A549 (cell line): ENCODE measurements around the gene GOSR2. TPM values are rescaled to one million over a fixed set of nuclear protein-coding genes. Genes with fewer than 3 reads are reported as not detected.
A peak's percentile ranks its signal among the peaks of the same experiment; 100 is the strongest.

Experiments used
- ATAC-seq, 2 experiments: fragments of 200-7000 bp in 1 of 2; fragments of >200 bp in 1 of 2; cut with Nextera tagmentation in 1 of 2; cut with Tn5 transposase in 1 of 2; 3 replicates each; pipeline versions ENCODE4 v1.8.0 to v1.9.1; 2018 to 2020; ENCODE audit warnings: mild to moderate bottlenecking in 1 of 2, moderate library complexity in 1 of 2
- CTCF ChIA-PET: fragments of 300-600 bp; sonication (Branson Sonifier 250); formaldehyde crosslinking; extraction: SDS; loops from one replicate; lab custom pipeline; 2021; ENCODE audit warnings: antibody characterized with exemption, inconsistent platforms; lab: Yijun Ruan, JAX
- POLR2A ChIA-PET: fragments of 350-600 bp; formaldehyde crosslinking; extraction: SDS; loops from one replicate; lab custom pipeline; 2021; ENCODE audit warnings: antibody characterized with exemption, inconsistent platforms; lab: Yijun Ruan, JAX
- DNase-seq, 2 experiments: peaks; one replicate each; pipeline versions ENCODE4 v3.0.0 to v3.0.0-alpha.2; 2011 to 2016; ENCODE audit warnings: low read depth in 1 of 2, low spot score in 1 of 2
- FAIRE-seq: peaks from 2 replicates; lab custom pipeline; 2011; peaks lifted over from hg19 to GRCh38; lab: Jason Lieb, UNC
- H3K27ac ChIP-seq, 2 experiments: fragments of >200 bp; sonication (Bioruptor Twin); formaldehyde crosslinking; 3 replicates each; pipeline ENCODE4 v1.5.1; 2016 to 2017
- H3K4me1 ChIP-seq: fragments of >200 bp; sonication (Bioruptor Twin); formaldehyde crosslinking; 3 replicates; pipeline ENCODE4 v1.6.1; 2016
- H3K4me2 ChIP-seq: fragments of >200 bp; sonication (Bioruptor Twin); formaldehyde crosslinking; 3 replicates; pipeline ENCODE4 v1.6.1; 2016
- H3K4me3 ChIP-seq: fragments of >200 bp; sonication (Bioruptor Twin); formaldehyde crosslinking; 3 replicates; pipeline ENCODE4 v1.5.1; 2016
- H3K9me3 ChIP-seq: fragments of >200 bp; sonication (Bioruptor Twin); formaldehyde crosslinking; 3 replicates; pipeline ENCODE4 v1.6.1; 2016
- CBX8 ChIP-seq: fragments of 200-600 bp; sonication (generic); IDR thresholded peaks from 2 replicates; pipeline ENCODE4 v1.6.1; 2016
- EHF ChIP-seq: fragments of 250-450 bp; sonication (Bioruptor Pico); IDR thresholded peaks from 2 replicates; pipeline ENCODE4 v1.5.0; 2020; ENCODE audit warnings: mild to moderate bottlenecking
- FOSB ChIP-seq: fragments of 250-450 bp; sonication (Bioruptor Pico); IDR thresholded peaks from 2 replicates; pipeline ENCODE4 v1.5.0; 2020; ENCODE audit warnings: mild to moderate bottlenecking, moderate library complexity
- FOSL2 ChIP-seq, 2 experiments: fragments of 450-650 bp in 1 of 2; fragments of >200 bp in 1 of 2; sonication (Bioruptor Twin) in 1 of 2; formaldehyde crosslinking; IDR thresholded peaks; 2 replicates each; pipeline versions ENCODE4 v1.5.0 to v1.6.1; 2016 to 2020; ENCODE audit warnings: mild to moderate bottlenecking in 1 of 2, moderate library complexity in 1 of 2
- HOXB5 ChIP-seq: fragments of 250-450 bp; sonication (Bioruptor Pico); IDR thresholded peaks from 2 replicates; pipeline ENCODE4 v1.5.0; 2020; ENCODE audit warnings: mild to moderate bottlenecking, moderate library complexity
- JUN ChIP-seq, 2 experiments: fragments of >200 bp; sonication (Bioruptor Twin); formaldehyde crosslinking; IDR thresholded peaks; 2 replicates in 1 of 2; 3 replicates in 1 of 2; pipeline ENCODE4 v1.6.1; 2016 to 2017
- MAZ ChIP-seq: fragments of 150-350 bp; IDR thresholded peaks from 2 replicates; pipeline ENCODE4 v1.6.1; 2014; ENCODE audit warnings: antibody characterized with exemption, low read depth, low read length, borderline replicate concordance
- NFE2L2 ChIP-seq: fragments of 150-350 bp; conservative IDR thresholded peaks from 2 replicates; pipeline ENCODE4 v1.6.1; 2014; ENCODE audit warnings: low read length
- RAD21 ChIP-seq, 2 experiments: fragments of >200 bp in 1 of 2; sonication (Bioruptor Twin) in 1 of 2; formaldehyde crosslinking in 1 of 2; IDR thresholded peaks in 1 of 2; conservative IDR thresholded peaks in 1 of 2; 2 replicates in 1 of 2; 3 replicates in 1 of 2; pipeline ENCODE4 v1.6.1; 2012 to 2018; ENCODE audit warnings: inconsistent platforms in 1 of 2
- RCOR1 ChIP-seq: fragments of 150-350 bp; IDR thresholded peaks from 2 replicates; pipeline ENCODE4 v1.6.1; 2014; ENCODE audit warnings: antibody characterized with exemption, low read length, low read depth
- RFX5 ChIP-seq: fragments of 450-650 bp; IDR thresholded peaks from 2 replicates; pipeline ENCODE4 v1.7.1; 2014; ENCODE audit warnings: antibody characterized with exemption, mild to moderate bottlenecking, moderate library complexity
- ZSCAN20 ChIP-seq: fragments of 250-450 bp; sonication (Bioruptor Pico); IDR thresholded peaks from 2 replicates; pipeline ENCODE4 v1.8.0; 2022; ENCODE audit warnings: mild to moderate bottlenecking, moderate library complexity
- WGBS: methylation state at CpG from one replicate; pipeline ENCODE4 v1.1.6; 2017; ENCODE audit errors: missing lambda C conversion rate; 5-methylcytosine and 5-hydroxymethylcytosine counted together
- polyA plus RNA-seq, 4 experiments: library from polyadenylated mRNA; depleted of rRNA in 3 of 4; stranded (reverse); fragments of >200 nt; fragmentation: RNase III in 1 of 4; extraction: RNeasy Plus Mini Kit Qiagen cat#74134 plus additional on column Dnase treatment in 1 of 4; gene quantifications; 2 replicates in 3 of 4; 3 replicates in 1 of 4; pipeline ENCODE4 v1.2.3, GENCODE V29; 2011 to 2017
- TF ChIP-seq, protein P1 (sequence below): fragments of >200 bp; sonication (Bioruptor Twin); formaldehyde crosslinking; IDR thresholded peaks from 3 replicates; pipeline ENCODE4 v1.6.1; 2016
- TF ChIP-seq, protein P2 (sequence below): IDR thresholded peaks from 2 replicates; pipeline ENCODE4 v1.6.1; 2012
- TF ChIP-seq, protein P3 (sequence below): fragments of 200-600 bp; sonication (generic); IDR thresholded peaks from 2 replicates; pipeline ENCODE4 v1.6.1; 2016; ENCODE audit warnings: antibody characterized with exemption, mild to moderate bottlenecking, moderate library complexity
- TF ChIP-seq, protein P4 (sequence below): fragments of 250-450 bp; sonication (Bioruptor Pico); IDR thresholded peaks from 2 replicates; pipeline ENCODE4 v1.5.0; 2020; ENCODE audit warnings: low read depth, mild to moderate bottlenecking, moderate library complexity
- TF ChIP-seq, protein P5 (sequence below): fragments of 150-350 bp; IDR thresholded peaks from 2 replicates; pipeline ENCODE4 v1.6.1; 2014; ENCODE audit warnings: low read depth, mild to moderate bottlenecking, low read length
- TF ChIP-seq, protein P6 (sequence below): IDR thresholded peaks from 2 replicates; pipeline ENCODE4 v1.6.1; 2012; ENCODE audit warnings: low read depth, borderline replicate concordance

The GOSR2 gene
- polyA plus RNA-seq, 2 of the 4 experiments (the other 2 are of a cell fraction) = 36.9 to 68.3 TPM

DNA sequence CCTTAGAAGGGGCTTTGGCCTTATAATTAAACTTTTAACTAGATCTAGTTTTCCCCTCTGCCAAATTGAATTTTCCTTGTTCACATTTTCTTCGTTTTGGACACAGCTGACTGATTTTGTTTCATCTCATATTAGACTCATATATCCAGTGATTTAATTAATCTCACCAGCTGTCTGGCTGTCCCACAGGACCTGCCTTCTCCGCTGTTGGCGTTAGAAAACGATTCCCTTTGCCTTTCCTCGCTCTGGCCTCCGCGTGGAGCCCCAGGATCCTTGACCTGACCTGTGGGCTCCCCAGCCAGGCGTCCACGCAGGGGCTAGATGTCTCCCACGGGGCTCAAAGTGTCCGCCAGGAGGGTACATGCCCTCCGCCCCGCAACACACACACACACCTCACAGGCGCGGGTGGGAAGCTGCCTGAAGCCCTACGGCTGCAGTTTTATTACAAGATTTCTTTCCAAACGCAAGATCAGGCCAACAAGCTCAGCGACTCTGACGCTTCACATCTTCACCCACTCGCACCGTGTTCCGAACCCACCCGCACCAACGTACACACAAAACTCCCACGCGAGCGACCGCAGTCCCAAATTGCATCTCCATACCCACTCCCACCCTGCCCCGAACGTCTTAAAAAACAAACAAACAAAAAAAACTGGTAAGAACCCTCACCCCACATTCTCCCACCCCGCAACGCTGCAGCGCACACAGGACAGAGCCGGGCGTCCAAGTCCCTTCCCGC is 55.0 kb downstream of the GOSR2 start:
- H3K4me1 ChIP-seq = 0 out of 3 replicates have a peak, but pooled peaks cover 2% of the 10 kb centered on the region
- TF ChIP-seq, protein P1, sequence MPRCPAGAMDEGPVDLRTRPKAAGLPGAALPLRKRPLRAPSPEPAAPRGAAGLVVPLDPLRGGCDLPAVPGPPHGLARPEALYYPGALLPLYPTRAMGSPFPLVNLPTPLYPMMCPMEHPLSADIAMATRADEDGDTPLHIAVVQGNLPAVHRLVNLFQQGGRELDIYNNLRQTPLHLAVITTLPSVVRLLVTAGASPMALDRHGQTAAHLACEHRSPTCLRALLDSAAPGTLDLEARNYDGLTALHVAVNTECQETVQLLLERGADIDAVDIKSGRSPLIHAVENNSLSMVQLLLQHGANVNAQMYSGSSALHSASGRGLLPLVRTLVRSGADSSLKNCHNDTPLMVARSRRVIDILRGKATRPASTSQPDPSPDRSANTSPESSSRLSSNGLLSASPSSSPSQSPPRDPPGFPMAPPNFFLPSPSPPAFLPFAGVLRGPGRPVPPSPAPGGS = no peak
- TF ChIP-seq JUN (IDR thresholded peaks at IDR 0.05) = no peak
- FAIRE-seq (no peak), DNase-seq (no peak), ATAC-seq (no peak)
- no peak overlapping the region; a peak in 1 of 6 replicates for H3K27ac ChIP-seq
- H3K4me2 ChIP-seq = peak overlapping the region; percentile 98
- ChIA-PET CTCF (interaction anchor here (0.6 to 32.4 kb wide), 5 partner anchors 11 to 28 kb away, joined by 3 to 460 read pairs (median 5); no protein-coding TSS in a partner anchor), POLR2A (no interaction called here)
- 72% methylated on average over 36 of the region's 36 CpGs for WGBS
- H3K9me3 ChIP-seq = no peaks in the 10 kb centered on the region
- H3K4me3 ChIP-seq = peak overlapping the region; percentile 60

DNA sequence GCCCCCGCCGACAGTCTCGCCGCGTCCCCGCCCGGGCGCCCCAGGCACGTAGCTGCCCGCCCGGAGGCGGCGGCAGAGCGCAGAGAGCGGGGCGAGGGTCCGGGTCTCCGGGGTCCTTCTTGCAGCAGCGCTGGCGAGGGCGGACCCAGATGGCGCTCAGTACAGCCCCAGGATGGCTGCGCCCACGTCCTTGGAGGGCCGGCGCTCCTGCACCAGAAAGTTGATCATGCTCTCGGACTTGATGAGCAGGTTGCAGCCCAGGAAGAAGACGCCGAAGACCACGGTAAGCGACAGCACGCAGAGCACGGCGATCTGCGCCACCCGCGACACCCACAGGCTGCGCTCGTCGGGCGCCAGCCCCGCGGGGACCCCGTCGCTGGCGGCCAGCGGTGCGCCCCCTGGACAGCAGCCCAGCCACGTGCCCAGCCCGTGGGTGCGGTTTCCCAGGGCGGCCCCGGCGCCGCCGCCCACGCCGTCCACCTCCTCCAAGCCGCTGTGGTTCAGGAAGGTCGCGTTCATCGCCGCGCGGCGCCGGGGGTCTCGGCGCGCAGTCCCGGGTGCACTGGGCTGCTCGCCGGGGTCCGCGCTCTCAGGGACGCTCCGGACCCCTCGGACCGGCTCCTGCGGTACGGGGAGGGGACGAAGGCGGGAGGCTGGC is 55.7 kb downstream of the GOSR2 start:
- DNase-seq = peak in 1 of 2 experiments; percentile 36
- 11% methylated on average over 41 of the region's 83 CpGs for WGBS
- H3K4me2 ChIP-seq = peak overlapping the region; percentile 98
- ChIA-PET CTCF (interaction anchor here (1.0 to 32.4 kb wide), 3 partner anchors 10 to 27 kb away, joined by 5 to 460 read pairs (median 5); no protein-coding TSS in a partner anchor), POLR2A (no interaction called here)
- 0 out of 3 replicates have a peak, but pooled peaks cover 2% of the 10 kb centered on the region for H3K4me1 ChIP-seq
- peak; percentile 36 to 42 for ATAC-seq
- no peak for TF ChIP-seq MAZ
- TF ChIP-seq, protein P2, sequence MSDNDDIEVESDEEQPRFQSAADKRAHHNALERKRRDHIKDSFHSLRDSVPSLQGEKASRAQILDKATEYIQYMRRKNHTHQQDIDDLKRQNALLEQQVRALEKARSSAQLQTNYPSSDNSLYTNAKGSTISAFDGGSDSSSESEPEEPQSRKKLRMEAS = peak; percentile 89
- FAIRE-seq = no peak
- H3K4me3 ChIP-seq = peak overlapping the region; percentile 60
- H3K9me3 ChIP-seq = no peaks in the 10 kb centered on the region
- peak overlapping the region; percentile 48 to 80; a peak in 5 of 6 replicates for H3K27ac ChIP-seq

DNA sequence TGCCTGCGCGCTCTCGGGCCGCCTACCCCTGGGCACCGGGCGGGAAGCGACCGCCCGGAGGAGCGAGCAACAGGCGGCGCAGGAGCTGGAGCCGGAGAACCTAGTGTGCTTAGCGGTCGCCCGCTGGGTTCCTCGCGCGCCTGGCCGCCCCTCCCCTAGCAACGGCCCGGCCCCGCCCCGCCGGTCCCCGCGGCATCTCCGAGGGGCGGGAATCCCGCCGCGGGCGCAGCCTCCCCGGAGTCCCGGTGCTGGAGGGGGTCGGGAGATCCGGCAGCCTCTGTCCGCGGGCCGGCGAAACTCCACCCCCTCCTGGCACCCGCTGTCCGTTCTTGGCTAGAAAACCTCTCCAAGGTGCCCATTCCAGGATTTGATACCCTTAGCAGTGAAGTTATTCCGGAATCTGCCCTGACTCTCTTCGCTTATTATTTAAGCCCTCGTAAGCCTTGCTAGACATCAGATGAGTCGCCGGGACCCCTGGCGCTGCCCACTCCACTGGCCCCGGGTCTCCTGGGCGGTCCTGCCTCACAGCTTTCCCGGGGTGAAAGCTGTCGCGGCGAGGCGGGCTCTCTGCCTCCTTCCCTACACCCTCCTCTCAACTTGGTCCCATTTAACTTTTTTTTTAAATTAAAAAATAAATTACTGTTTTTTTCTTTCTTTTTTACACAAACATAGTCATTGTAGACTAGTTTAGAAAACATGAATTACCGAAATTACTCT is 56.3 kb downstream of the GOSR2 start, which contains the start of gene RPRML:
Gene RPRML, minus strand, starts transcription at position 107 of the 717 bp plus-strand sequence. CDS start 246 bp downstream, outside the sequence.
- no peak for FAIRE-seq
- H3K9me3 ChIP-seq = no peaks in the 10 kb centered on the region
- ChIA-PET CTCF (interaction anchor here (1.4 to 32.4 kb wide), 3 partner anchors 10 to 28 kb away, joined by 3 to 460 read pairs (median 5); no protein-coding TSS in a partner anchor), POLR2A (no interaction called here)
- H3K27ac ChIP-seq = peak within 1 kb of the TSS; percentile 48 to 80; a peak in 5 of 6 replicates
- 0 out of 3 replicates have a peak, but pooled peaks cover 2% of the 10 kb centered on the region for H3K4me1 ChIP-seq
- no peak for TF ChIP-seq ZSCAN20 (CRISPR knock-in tag)
- TF ChIP-seq FOSL2 (IDR thresholded peaks at IDR 0.05) = no peak
- TF ChIP-seq FOSL2 (CRISPR knock-in tag; IDR thresholded peaks at IDR 0.05) = no peak
- no peak for TF ChIP-seq CBX8
- TF ChIP-seq RCOR1 = no peak
- TF ChIP-seq NFE2L2 = no peak
- TF ChIP-seq EHF (CRISPR knock-in tag) = no peak
- TF ChIP-seq HOXB5 (CRISPR knock-in tag) = no peak
- TF ChIP-seq, protein P3, sequence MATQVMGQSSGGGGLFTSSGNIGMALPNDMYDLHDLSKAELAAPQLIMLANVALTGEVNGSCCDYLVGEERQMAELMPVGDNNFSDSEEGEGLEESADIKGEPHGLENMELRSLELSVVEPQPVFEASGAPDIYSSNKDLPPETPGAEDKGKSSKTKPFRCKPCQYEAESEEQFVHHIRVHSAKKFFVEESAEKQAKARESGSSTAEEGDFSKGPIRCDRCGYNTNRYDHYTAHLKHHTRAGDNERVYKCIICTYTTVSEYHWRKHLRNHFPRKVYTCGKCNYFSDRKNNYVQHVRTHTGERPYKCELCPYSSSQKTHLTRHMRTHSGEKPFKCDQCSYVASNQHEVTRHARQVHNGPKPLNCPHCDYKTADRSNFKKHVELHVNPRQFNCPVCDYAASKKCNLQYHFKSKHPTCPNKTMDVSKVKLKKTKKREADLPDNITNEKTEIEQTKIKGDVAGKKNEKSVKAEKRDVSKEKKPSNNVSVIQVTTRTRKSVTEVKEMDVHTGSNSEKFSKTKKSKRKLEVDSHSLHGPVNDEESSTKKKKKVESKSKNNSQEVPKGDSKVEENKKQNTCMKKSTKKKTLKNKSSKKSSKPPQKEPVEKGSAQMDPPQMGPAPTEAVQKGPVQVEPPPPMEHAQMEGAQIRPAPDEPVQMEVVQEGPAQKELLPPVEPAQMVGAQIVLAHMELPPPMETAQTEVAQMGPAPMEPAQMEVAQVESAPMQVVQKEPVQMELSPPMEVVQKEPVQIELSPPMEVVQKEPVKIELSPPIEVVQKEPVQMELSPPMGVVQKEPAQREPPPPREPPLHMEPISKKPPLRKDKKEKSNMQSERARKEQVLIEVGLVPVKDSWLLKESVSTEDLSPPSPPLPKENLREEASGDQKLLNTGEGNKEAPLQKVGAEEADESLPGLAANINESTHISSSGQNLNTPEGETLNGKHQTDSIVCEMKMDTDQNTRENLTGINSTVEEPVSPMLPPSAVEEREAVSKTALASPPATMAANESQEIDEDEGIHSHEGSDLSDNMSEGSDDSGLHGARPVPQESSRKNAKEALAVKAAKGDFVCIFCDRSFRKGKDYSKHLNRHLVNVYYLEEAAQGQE = peak; percentile 62
- TF ChIP-seq, protein P4, sequence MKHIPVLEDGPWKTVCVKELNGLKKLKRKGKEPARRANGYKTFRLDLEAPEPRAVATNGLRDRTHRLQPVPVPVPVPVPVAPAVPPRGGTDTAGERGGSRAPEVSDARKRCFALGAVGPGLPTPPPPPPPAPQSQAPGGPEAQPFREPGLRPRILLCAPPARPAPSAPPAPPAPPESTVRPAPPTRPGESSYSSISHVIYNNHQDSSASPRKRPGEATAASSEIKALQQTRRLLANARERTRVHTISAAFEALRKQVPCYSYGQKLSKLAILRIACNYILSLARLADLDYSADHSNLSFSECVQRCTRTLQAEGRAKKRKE (CRISPR knock-in tag) = no peak
- TF ChIP-seq, protein P5, sequence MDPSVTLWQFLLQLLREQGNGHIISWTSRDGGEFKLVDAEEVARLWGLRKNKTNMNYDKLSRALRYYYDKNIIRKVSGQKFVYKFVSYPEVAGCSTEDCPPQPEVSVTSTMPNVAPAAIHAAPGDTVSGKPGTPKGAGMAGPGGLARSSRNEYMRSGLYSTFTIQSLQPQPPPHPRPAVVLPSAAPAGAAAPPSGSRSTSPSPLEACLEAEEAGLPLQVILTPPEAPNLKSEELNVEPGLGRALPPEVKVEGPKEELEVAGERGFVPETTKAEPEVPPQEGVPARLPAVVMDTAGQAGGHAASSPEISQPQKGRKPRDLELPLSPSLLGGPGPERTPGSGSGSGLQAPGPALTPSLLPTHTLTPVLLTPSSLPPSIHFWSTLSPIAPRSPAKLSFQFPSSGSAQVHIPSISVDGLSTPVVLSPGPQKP = no peak
- TF ChIP-seq, protein P6, sequence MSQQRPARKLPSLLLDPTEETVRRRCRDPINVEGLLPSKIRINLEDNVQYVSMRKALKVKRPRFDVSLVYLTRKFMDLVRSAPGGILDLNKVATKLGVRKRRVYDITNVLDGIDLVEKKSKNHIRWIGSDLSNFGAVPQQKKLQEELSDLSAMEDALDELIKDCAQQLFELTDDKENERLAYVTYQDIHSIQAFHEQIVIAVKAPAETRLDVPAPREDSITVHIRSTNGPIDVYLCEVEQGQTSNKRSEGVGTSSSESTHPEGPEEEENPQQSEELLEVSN = 0 out of 2 replicates have a peak, but pooled peaks have one; percentile 21
- TF ChIP-seq RAD21 (conservative IDR thresholded peaks at IDR 0.05 in 1 of 2, IDR thresholded peaks at IDR 0.05 in 1 of 2) = no peak
- TF ChIP-seq RFX5 = no peak
- TF ChIP-seq FOSB = no peak
- peak within 1 kb of the TSS; percentile 60 for H3K4me3 ChIP-seq
- 6% methylated on average over 34 of the region's 57 CpGs for WGBS
- peak; percentile 69 to 82 for ATAC-seq
- peak within 1 kb of the TSS; percentile 98 for H3K4me2 ChIP-seq
- peak; percentile 25 to 54 for DNase-seq
